GM12878 (cell line): Measurements from ENCODE around the gene CLN3. TPM values are rescaled to one million over a fixed set of nuclear protein-coding genes. Genes with fewer than 3 reads are reported as not detected.

Experiments
- ATF3 ChIP-seq: IDR thresholded peaks from 2 replicates; pipeline ENCODE4 v1.6.1; 2011; ENCODE audit warnings: low read depth, mild to moderate bottlenecking, low read length, moderate library complexity, borderline replicate concordance; ENCODE audit errors: extremely low read depth
- BCL11A ChIP-seq: IDR thresholded peaks from 2 replicates; pipeline ENCODE4 v1.6.1; 2011; ENCODE audit warnings: low read depth, low read length
- CREB1 ChIP-seq: IDR thresholded peaks from 2 replicates; pipeline ENCODE4 v1.6.1; 2012; ENCODE audit warnings: low read depth, mild to moderate bottlenecking, inconsistent platforms
- DPF2 ChIP-seq: fragments of 450-650 bp; IDR thresholded peaks from 2 replicates; pipeline ENCODE4 v1.6.1; 2017; ENCODE audit warnings: mild to moderate bottlenecking
- E2F8 ChIP-seq: fragments of 450-650 bp; IDR thresholded peaks from 2 replicates; pipeline ENCODE4 v1.6.1; 2018; ENCODE audit warnings: mild to moderate bottlenecking, low read depth, moderate library complexity; ENCODE audit not compliant: partially characterized antibody
- EGR1 ChIP-seq, 2 experiments: IDR thresholded peaks; 1 replicate in 1 of 2; 2 replicates in 1 of 2; pipeline ENCODE4 v1.6.1; 2011 to 2012; ENCODE audit warnings: low read depth in 2 of 2, low read length in 2 of 2, borderline replicate concordance in 1 of 2, mild to moderate bottlenecking in 1 of 2, moderate library complexity in 1 of 2
- ELK1 ChIP-seq: IDR thresholded peaks from 2 replicates; pipeline ENCODE4 v1.6.1; 2012; ENCODE audit warnings: low read depth, low read length, improper control_type of control experiment
- ESRRA ChIP-seq: IDR thresholded peaks from 2 replicates; pipeline ENCODE4 v1.6.1; 2012; ENCODE audit warnings: mild to moderate bottlenecking, low read length, improper control_type of control experiment
- HCFC1 ChIP-seq: fragments of 150-350 bp; IDR thresholded peaks from 2 replicates; pipeline ENCODE4 v1.6.1; 2014; ENCODE audit warnings: low read length
- IRF3 ChIP-seq: fragments of 450-650 bp; IDR thresholded peaks from 2 replicates; pipeline ENCODE4 v1.6.1; 2014; ENCODE audit warnings: mild to moderate bottlenecking
- KDM1A ChIP-seq: fragments of 200-600 bp; sonication (generic); IDR thresholded peaks from 2 replicates; pipeline ENCODE4 v1.6.1; 2016; ENCODE audit warnings: borderline replicate concordance
- KLF5 ChIP-seq: fragments of 450-650 bp; IDR thresholded peaks from 2 replicates; pipeline ENCODE4 v1.6.1; 2014; ENCODE audit warnings: mild to moderate bottlenecking; ENCODE audit not compliant: partially characterized antibody
- MXI1 ChIP-seq: fragments of 150-350 bp; IDR thresholded peaks from 2 replicates; pipeline ENCODE4 v1.6.1; 2011; ENCODE audit warnings: low read depth, mild to moderate bottlenecking, inconsistent platforms, low read length, improper control_type of control experiment
- NBN ChIP-seq: fragments of 450-650 bp; IDR thresholded peaks from 2 replicates; pipeline ENCODE4 v1.6.1; 2016
- PAX5 ChIP-seq: IDR thresholded peaks from 2 replicates; pipeline ENCODE4 v1.6.1; 2011; ENCODE audit warnings: low read depth, low read length, borderline replicate concordance
- SIN3A ChIP-seq: IDR thresholded peaks from 2 replicates; pipeline ENCODE4 v1.6.1; 2012; ENCODE audit warnings: low read depth, low read length, improper control_type of control experiment
- SIX5 ChIP-seq: IDR thresholded peaks from 2 replicates; pipeline ENCODE4 v1.6.1; 2011; ENCODE audit warnings: mild to moderate bottlenecking, low read depth, low read length, moderate library complexity; ENCODE audit not compliant: severe bottlenecking
- TCF12 ChIP-seq: IDR thresholded peaks from 2 replicates; pipeline ENCODE4 v1.6.1; 2011; ENCODE audit warnings: low read depth, mild to moderate bottlenecking, low read length
- YBX1 ChIP-seq: fragments of 450-650 bp; IDR thresholded peaks from 2 replicates; pipeline ENCODE4 v1.6.1; 2016; ENCODE audit warnings: antibody characterized with exemption
- ZBED1 ChIP-seq: IDR thresholded peaks from 2 replicates; pipeline ENCODE4 v1.6.1; 2016; ENCODE audit warnings: borderline replicate concordance
- ZBTB11 ChIP-seq: fragments of 450-650 bp; formaldehyde crosslinking; IDR thresholded peaks from 2 replicates; pipeline ENCODE4 v1.5.0; 2022; ENCODE audit warnings: mild to moderate bottlenecking, missing genetic modification characterization
- polyA plus RNA-seq, 11 experiments: library from polyadenylated mRNA; depleted of rRNA in 4 of 11; unstranded in 6 of 11; stranded (reverse) in 5 of 11; fragments of >200 nt; fragmentation: Nextera tagmentation in 4 of 11; fragmentation: Illumina TruSeq in 1 of 11; extraction: Ambion mirVana in 4 of 11; extraction: Trizol in 1 of 11; gene quantifications; 1 replicate in 1 of 11; 2 replicates in 10 of 11; pipeline versions ENCODE4 v1.2.1 to v1.2.3, GENCODE V29; 2011 to 2016; ENCODE audit warnings: inconsistent platforms in 2 of 11, missing spikeins in 2 of 11, low read depth in 1 of 11
- total RNA-seq, 4 experiments: library from RNA; depleted of rRNA in 3 of 4; stranded (reverse); fragments of >200 nt in 3 of 4; fragmentation: Illumina TruSeq in 1 of 4; extraction: Trizol in 1 of 4; gene quantifications; 2 replicates each; pipeline versions ENCODE4 v1.2.1 to v1.2.3, GENCODE V29; 2013 to 2021

Gene CLN3
- total and polyA plus RNA-seq, 10 of the 15 experiments (the other 5 are each of a cell fraction or from before 2014, with no cell fraction given) = 2.3 to 25.0 (median 16.6) TPM

GRCh38 chr16:28473714-28474265 lies 18.1 kb downstream of the CLN3 start (continued):
- TF ChIP-seq IRF3 = no peak
- TF ChIP-seq ATF3 = no peak
- 0 out of 2 replicates have a peak, but pooled peaks have one; percentile 24 for TF ChIP-seq DPF2
- TF ChIP-seq TCF12 = no peak
- TF ChIP-seq ZBTB11 (CRISPR knock-in tag) = no peak
- no peak for TF ChIP-seq EGR1 (IDR thresholded peaks at IDR 0.05; ENCODE audit: borderline replicate concordance in 1 of 2, low read depth in 2 of 2, low read length in 2 of 2)
- TF ChIP-seq YBX1 = no peak
- TF ChIP-seq MXI1 = 0 out of 2 replicates have a peak, but pooled peaks have one; percentile 32
- TF ChIP-seq HCFC1 = no peak
- peak; percentile 64; the same call in 1 of the 2 replicates for TF ChIP-seq NBN
- no peak for TF ChIP-seq ESRRA
- TF ChIP-seq PAX5 = peak; percentile 50; the same call in 1 of the 2 replicates
- TF ChIP-seq SIN3A = no peak
- TF ChIP-seq KLF5 = no peak
- TF ChIP-seq KDM1A = no peak
- TF ChIP-seq SIX5 = no peak
- TF ChIP-seq BCL11A = 0 out of 2 replicates have a peak, but pooled peaks have one; percentile 30
- TF ChIP-seq ZBED1 = no peak
- no peak for TF ChIP-seq E2F8
- no peak for TF ChIP-seq CREB1
- no peak for TF ChIP-seq ELK1
